HG03575 (cell line): Measurements from ENCODE around the gene TRIM39.

Experiments used
- ATAC-seq: cut with Tn5 transposase; IDR thresholded peaks from one replicate; pipeline ENCODE4 v1.9.1; 2021; ENCODE audit not compliant: unreplicated experiment, insufficient number of reproducible peaks, low FRiP score; ENCODE audit errors: extremely low read depth

Gene TRIM39

DNA sequence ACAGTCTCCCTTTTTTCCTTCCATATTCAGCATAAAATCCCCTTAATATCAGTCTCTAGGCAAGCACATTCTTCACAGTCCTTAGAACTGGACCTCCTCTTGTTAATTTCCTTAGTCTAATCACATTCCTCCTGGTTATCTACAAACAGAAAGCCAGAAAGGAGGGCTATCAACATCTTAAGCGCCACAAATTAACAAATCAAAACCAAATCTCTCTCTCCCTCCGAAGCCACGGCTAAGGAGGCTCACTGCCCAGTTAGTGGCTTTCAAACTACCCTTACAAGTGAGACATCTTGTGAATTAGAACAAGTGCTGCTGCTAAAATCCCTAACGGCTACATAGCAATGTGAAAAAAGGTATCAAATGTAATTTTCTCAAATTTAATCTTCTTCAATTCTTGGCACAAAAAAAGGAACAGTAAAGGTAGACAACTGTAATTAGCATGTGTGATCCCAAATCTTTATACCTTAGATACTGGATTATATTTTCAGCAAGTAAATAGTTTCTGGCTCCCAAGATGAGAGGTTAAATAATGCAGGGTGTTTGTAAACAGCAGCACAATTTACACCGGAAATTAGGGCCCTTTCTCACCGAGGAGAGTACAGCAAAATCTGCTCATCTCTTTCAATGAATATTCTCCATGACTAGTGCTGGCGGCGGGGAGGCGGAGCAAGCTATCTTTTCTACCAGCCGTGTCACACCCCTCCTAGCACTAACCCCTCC lies 1.4 kb upstream of the TRIM39 start:
- ATAC-seq = no peak

DNA sequence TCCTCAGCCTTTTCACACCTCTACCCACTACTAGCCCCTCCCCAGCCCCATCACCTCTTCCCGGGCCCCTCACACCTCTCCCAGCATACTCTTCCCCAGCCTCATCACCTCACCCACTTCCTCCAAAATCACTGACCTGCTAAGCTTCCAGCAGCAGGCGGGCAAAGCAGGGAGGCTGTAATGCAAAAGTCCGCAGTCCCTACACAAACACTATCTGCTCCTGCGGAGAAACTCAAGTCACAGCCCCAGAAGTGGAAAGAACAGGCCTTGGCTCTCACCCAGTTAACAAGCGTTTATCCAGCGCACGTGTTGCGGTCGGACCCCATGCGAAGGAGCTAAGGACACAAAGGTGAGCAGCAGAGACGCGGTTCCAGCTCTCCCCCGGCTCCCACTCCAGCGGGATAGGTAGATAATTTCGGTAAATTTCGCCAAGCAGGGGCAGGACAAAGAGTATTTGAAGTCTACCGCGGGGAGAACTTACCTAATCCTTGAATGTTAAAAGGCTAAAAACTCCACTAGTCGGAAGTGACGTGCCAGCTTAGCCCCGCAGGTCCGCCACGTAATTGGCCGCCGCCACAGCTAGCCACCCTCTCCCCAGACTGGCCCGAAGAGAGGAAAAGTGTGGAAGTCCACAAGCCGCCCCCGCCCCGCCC lies 728 bp upstream of the TRIM39 start:
- no peak for ATAC-seq

GRCh38 chr6:30327232-30327746 lies 562 bp downstream of the TRIM39 start:
- ATAC-seq = no peak

GRCh38 chr6:30328397-30328796 lies 1.7 kb downstream of the TRIM39 start:
- ATAC-seq = no peak

- no peak for ATAC-seq
These were observed 2.6 kb downstream of the TRIM39 start for GRCh38 chr6:30329331-30329730.

- ATAC-seq = no peak
These were observed 5.3 kb downstream of the TRIM39 start for GRCh38 chr6:30331981-30332380.

GRCh38 chr6:30334075-30334783 lies 7.5 kb downstream of the TRIM39 start:
- no peak for ATAC-seq

- ATAC-seq = no peak
These were observed 13.9 kb downstream of the TRIM39 start for GRCh38 chr6:30340589-30341054.

DNA sequence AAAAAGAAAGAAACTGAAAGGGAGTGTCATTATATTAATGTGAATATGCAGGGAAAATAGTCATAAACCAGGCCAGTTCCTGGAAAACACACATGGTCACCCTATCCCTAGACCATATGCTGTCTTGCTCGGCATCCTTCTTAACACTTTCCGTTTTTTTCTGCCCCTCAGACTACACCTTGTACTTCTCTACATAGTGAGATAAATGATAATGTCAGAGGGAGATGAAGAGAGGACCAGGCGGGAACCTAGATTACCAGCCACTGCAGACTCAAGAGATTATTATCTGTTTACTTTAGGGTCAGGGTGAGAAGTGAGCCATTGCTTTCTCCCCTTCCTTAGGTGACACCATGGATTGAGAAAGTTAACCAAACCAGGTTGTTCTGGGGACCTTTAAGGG lies 14.5 kb downstream of the TRIM39 start:
- no peak for ATAC-seq

DNA sequence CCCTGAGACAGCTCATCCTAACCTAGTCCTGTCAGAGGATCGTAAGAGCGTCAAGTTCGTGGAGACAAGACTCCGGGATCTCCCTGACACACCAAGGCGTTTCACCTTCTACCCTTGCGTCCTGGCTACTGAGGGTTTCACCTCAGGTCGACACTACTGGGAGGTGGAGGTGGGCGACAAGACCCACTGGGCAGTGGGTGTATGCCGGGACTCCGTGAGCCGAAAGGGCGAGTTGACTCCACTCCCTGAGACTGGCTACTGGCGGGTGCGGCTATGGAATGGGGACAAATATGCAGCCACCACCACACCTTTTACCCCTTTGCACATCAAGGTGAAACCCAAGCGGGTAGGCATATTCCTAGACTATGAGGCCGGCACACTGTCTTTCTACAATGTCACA lies 15.0 kb downstream of the TRIM39 start:
- no peak for ATAC-seq

DNA sequence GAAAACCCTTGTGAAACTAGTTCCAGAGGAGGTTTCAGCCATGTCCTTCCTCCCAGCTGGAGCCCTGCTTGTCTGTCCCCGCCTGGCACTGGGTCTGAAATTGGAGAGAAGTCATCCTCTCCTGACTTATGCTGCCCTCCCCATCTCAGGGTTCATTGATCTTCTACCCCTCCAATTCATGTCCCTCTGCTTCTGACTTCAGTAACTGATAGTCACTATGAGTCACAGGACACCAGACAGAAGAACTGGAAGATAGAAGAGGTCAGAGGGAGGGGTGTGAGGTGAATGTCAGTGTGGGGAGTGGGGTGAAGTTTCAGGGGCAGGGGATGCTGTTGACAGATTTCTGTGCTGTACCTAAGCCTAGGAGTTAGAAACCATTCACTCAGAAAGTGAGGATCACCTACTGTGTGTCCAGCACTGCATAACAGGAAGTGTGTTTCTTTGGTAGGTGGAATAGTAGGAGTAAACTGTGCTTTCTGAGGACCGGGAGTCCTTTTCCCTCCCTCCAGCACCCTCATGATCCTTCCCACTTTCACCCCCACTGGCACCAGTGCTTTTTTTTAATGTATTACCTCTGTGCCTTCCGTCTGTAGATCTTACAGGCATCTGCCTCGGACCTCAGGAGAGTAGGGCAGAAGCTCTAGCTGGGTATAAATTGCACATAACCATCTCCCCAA lies 17.6 kb downstream of the TRIM39 start:
- no peak for ATAC-seq

GRCh38 chr6:30344868-30345671 lies 18.3 kb downstream of the TRIM39 start, which contains the start of gene RPP21:
RPP21 (plus strand) TSS chr6:30345156; CDS start chr6:30345172, 16 bp downstream.
- ATAC-seq = peak; percentile 45

DNA sequence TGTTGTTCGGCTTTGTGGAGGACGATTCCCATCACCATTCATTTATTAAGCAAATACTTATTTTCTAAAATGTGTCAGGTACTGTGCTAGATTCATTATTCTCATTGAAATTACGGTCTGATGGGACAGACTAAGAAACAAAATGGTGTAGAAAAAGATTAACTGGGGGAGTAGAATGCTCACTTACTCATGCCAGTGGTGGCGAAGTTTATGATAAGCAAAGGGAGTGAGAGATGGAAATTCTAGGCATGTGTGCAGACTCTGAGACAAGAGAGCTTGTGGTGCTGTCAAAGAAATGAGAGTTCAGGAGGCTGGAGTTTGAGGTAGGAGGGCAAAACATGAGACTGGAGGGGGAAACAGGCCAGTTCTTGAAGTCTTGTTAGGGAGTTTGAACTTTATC lies 19.1 kb downstream of the TRIM39 start:
- ATAC-seq = no peak

GRCh38 chr6:30348957-30349356 lies 22.2 kb downstream of the TRIM39 start:
- ATAC-seq = no peak

GRCh38 chr6:30349421-30350177 lies 22.9 kb downstream of the TRIM39 start:
- no peak for ATAC-seq

DNA sequence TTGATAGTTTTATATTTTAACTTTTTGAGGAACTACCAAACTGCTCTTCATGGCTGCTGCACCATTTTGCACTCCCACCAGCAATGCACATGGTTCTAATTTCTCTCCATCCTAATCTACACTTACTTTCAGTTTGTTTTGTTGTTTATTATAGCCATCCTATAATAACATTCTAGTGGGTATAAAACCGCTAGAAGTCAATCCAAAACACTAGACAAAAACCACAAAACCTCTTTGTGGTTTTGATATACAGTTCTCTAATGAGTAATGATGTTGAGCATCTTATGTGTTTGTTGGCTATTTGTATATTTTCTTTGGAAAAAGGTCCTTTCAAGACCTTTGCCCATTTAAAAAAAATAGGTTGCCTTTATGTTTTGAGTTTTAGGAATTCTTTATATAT lies 23.8 kb downstream of the TRIM39 start:
- ATAC-seq = no peak

DNA sequence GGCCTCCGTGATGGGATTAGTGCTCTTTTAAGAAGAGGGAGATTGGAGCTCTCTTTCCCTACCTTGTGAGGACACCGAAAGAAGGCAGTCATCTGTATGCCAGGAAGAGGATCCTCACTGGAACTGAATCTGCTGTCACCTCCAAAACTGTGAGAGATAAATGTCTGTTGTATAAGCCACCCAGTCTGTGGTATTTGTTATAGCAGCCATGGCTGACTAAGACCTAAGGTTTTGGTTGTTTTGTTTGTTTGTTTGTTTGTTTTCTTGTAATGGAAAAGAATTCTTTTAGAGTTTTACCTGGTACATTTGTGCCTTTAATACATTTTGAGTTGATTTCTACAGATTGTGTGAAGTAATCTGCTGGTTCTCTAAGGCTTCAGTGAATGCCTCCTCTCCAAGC lies 25.8 kb downstream of the TRIM39 start:
- no peak for ATAC-seq

DNA sequence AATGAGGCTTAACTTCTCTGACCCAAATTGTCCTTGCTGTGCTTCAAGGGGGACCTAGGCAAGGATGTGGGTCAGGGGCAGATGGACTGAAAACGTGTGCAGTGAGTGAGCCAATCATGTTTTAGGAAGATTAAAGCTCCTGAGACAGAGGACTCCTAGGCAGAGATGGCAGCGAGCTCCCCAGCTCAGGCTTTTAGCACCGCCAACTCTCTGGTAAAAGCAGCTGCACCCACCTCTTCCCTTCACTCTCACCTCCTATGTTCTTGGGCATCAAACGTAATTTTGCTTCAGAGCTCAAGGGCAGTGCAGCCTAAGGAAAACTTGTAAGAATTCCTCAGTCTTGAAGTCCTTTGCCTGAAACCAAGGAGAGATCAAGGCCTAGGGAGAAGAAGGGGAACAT lies 28.6 kb downstream of the TRIM39 start:
- ATAC-seq = no peak
